ENCODE results near the gene WDR27. TPM values are rescaled to one million over a fixed set of nuclear protein-coding genes. Genes with fewer than 3 reads are reported as not detected.
A peak's percentile ranks its signal among the peaks of the same experiment; 100 is the strongest.
"Not testable (repeated sequence)": the region's sequence is repeated elsewhere in the genome, so short reads cannot be mapped to it uniquely, and the experiment has no call there.

The WDR27 gene
- polyA plus RNA-seq, 1 experiment = 28.7 TPM

GRCh38 chr6:169604076-169604475, 97.8 kb downstream of the WDR27 start:
- TF ChIP-seq CTCF (IDR thresholded peaks at IDR 0.05; ENCODE audit: insufficient read depth, low read depth, low read length) = no peak
- CTCF ChIA-PET = no interaction called here
- H3K27me3 ChIP-seq (ENCODE audit: control insufficient read depth, insufficient read depth, low read length) = no peaks in the 10 kb centered on the region
- no peak for DNase-seq (ENCODE audit: low read depth)
- POLR2A ChIA-PET = no interaction called here
- H3K4me3 ChIP-seq (ENCODE audit: low read depth, low read length) = no peak overlapping the region
- no peaks in the 10 kb centered on the region for H3K36me3 ChIP-seq (ENCODE audit: control insufficient read depth, insufficient read depth, low read length)

- DNase-seq (ENCODE audit: low read depth); POLR2A ChIA-PET; H3K36me3 ChIP-seq (ENCODE audit: control insufficient read depth, insufficient read depth, low read length); CTCF ChIA-PET; H3K27me3 ChIP-seq (ENCODE audit: control insufficient read depth, insufficient read depth, low read length); H3K4me3 ChIP-seq (ENCODE audit: low read depth, low read length): not testable (repeated sequence)
These were observed 100.7 kb downstream of the WDR27 start for GRCh38 chr6:169601129-169601528.

GRCh38 chr6:169592558-169592957, 109.3 kb downstream of the WDR27 start:
- POLR2A ChIA-PET = no interaction called here
- TF ChIP-seq CTCF (IDR thresholded peaks at IDR 0.05; ENCODE audit: insufficient read depth, low read depth, low read length) = no peak
- H3K27me3 ChIP-seq (ENCODE audit: control insufficient read depth, insufficient read depth, low read length) = no peaks in the 10 kb centered on the region
- no peak overlapping the region for H3K4me3 ChIP-seq (ENCODE audit: low read depth, low read length)
- CTCF ChIA-PET = interaction anchor here (1.6 kb wide), 1 partner anchor 18 kb away, joined by 4 read pairs; no protein-coding TSS in a partner anchor
- DNase-seq (ENCODE audit: low read depth) = peak; percentile 38
- no peaks in the 10 kb centered on the region for H3K36me3 ChIP-seq (ENCODE audit: control insufficient read depth, insufficient read depth, low read length)

GRCh38 chr6:169591616-169592015, 110.2 kb downstream of the WDR27 start:
- no peak for DNase-seq (ENCODE audit: low read depth)
- Histone ChIP-seq H3K36me3 (ENCODE audit: control insufficient read depth, insufficient read depth, low read length) (no peaks in the 10 kb centered on the region), H3K4me3 (ENCODE audit: low read depth, low read length) (no peak overlapping the region), H3K27me3 (ENCODE audit: control insufficient read depth, insufficient read depth, low read length) (no peaks in the 10 kb centered on the region)
- TF ChIP-seq CTCF (IDR thresholded peaks at IDR 0.05; ENCODE audit: insufficient read depth, low read depth, low read length) = no peak
- POLR2A ChIA-PET = no interaction called here
- CTCF ChIA-PET = interaction anchor here (1.6 kb wide), 1 partner anchor 17 kb away, joined by 4 read pairs; no protein-coding TSS in a partner anchor

- POLR2A ChIA-PET = no interaction called here
- Histone ChIP-seq H3K36me3 (ENCODE audit: control insufficient read depth, insufficient read depth, low read length) (no peaks in the 10 kb centered on the region), H3K4me3 (ENCODE audit: low read depth, low read length) (no peak overlapping the region), H3K27me3 (ENCODE audit: control insufficient read depth, insufficient read depth, low read length) (no peaks in the 10 kb centered on the region)
- no peak for TF ChIP-seq CTCF (IDR thresholded peaks at IDR 0.05; ENCODE audit: insufficient read depth, low read depth, low read length)
- no peak for DNase-seq (ENCODE audit: low read depth)
- CTCF ChIA-PET = interaction anchor here (0.7 kb wide), 1 partner anchor 12 kb away, joined by 3 read pairs; no protein-coding TSS in a partner anchor
These were observed 111.4 kb downstream of the WDR27 start for GRCh38 chr6:169590376-169590939.

GRCh38 chr6:169589699-169590257, 112.1 kb downstream of the WDR27 start:
- H3K4me3 ChIP-seq (ENCODE audit: low read depth, low read length) = no peak overlapping the region

More at GRCh38 chr6:169589699-169590257, 112.1 kb downstream of the WDR27 start:
- H3K36me3 ChIP-seq (ENCODE audit: control insufficient read depth, insufficient read depth, low read length) = no peaks in the 10 kb centered on the region
- DNase-seq (ENCODE audit: low read depth) = no peak
- H3K27me3 ChIP-seq (ENCODE audit: control insufficient read depth, insufficient read depth, low read length) = no peaks in the 10 kb centered on the region
- no peak for TF ChIP-seq CTCF (IDR thresholded peaks at IDR 0.05; ENCODE audit: insufficient read depth, low read depth, low read length)
- CTCF ChIA-PET = interaction anchor here (0.7 kb wide), 1 partner anchor 11 kb away, joined by 3 read pairs; no protein-coding TSS in a partner anchor
- POLR2A ChIA-PET = no interaction called here
